ENCODE results near the gene ERCC6L2.

ERCC6L2 gene

DNA sequence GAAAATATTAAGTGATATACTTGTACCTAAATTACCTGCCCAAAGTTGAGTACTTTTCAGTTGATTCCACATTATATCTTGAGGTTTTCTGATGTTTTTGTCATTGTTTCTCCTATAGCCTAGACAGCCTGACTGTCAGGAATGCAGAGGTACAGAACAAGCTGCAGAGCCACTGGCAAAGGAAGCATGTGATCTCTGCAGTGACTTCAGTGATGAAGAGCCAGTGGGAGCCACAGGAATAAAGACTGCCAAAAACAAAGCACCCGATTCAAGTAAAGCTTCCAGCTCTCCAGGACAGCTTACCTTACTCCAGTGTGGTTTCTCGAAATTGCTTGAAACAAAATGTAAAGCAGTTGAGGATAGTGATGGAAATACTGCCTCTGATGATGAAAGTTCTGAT, 96.3 kb downstream of the ERCC6L2 start:
- H3K27ac ChIP-seq, result no peak overlapping the region

DNA sequence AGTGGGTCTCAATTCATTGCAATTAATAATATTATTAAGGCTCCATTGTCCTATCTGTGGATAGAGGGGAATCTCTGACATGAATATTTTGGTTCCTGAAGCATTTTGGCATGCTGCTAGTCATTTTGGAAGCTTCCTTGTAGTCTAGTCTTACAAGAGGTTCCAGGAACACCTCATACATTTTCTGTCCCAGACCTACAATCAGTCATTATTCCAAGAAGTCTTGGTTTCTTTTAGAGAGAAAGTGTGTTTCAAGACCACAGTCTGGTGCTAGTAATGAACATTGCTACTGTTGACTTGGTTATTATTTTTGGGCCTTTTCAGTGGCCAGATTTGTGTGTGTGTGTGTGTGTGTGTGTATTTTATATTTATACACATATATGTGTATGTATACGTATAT, 98.9 kb downstream of the ERCC6L2 start:
- Histone ChIP-seq H3K9ac (no peak overlapping the region), H3K27ac (no peak overlapping the region), H3K36me3 (ENCODE audit: control insufficient read depth, insufficient read depth, low read length) (no peaks in the 10 kb centered on the region), H3K4me3 (ENCODE audit: low read depth, low read length) (no peak overlapping the region), H3K4me1 (no peaks in the 10 kb centered on the region), H3K79me2 (no peaks in the 10 kb centered on the region), H3K9me3 (ENCODE audit: control insufficient read depth, low read length) (no peaks in the 10 kb centered on the region), H3K27me3 (ENCODE audit: control insufficient read depth, insufficient read depth, low read length) (no peaks in the 10 kb centered on the region), H2AFZ (no peak overlapping the region), H3K4me2 (ENCODE audit: low read length) (no peak overlapping the region)
- TF ChIP-seq, protein P1, sequence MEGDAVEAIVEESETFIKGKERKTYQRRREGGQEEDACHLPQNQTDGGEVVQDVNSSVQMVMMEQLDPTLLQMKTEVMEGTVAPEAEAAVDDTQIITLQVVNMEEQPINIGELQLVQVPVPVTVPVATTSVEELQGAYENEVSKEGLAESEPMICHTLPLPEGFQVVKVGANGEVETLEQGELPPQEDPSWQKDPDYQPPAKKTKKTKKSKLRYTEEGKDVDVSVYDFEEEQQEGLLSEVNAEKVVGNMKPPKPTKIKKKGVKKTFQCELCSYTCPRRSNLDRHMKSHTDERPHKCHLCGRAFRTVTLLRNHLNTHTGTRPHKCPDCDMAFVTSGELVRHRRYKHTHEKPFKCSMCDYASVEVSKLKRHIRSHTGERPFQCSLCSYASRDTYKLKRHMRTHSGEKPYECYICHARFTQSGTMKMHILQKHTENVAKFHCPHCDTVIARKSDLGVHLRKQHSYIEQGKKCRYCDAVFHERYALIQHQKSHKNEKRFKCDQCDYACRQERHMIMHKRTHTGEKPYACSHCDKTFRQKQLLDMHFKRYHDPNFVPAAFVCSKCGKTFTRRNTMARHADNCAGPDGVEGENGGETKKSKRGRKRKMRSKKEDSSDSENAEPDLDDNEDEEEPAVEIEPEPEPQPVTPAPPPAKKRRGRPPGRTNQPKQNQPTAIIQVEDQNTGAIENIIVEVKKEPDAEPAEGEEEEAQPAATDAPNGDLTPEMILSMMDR (IDR thresholded peaks at IDR 0.05), result no peak

More for the DNA sequence above, 96.3 kb downstream of the ERCC6L2 start:
- no peak overlapping the region for H3K4me2 ChIP-seq (ENCODE audit: low read length)
- no peak overlapping the region for H2AFZ ChIP-seq
- H3K36me3 ChIP-seq (ENCODE audit: control insufficient read depth, insufficient read depth, low read length), result no peaks in the 10 kb centered on the region
- H3K27me3 ChIP-seq (ENCODE audit: control insufficient read depth, insufficient read depth, low read length), result no peaks in the 10 kb centered on the region
- H3K79me2 ChIP-seq, result no peaks in the 10 kb centered on the region
- H3K9ac ChIP-seq, result no peak overlapping the region
- TF ChIP-seq, protein P1 (IDR thresholded peaks at IDR 0.05), result no peak
- H3K9me3 ChIP-seq (ENCODE audit: control insufficient read depth, low read length), result no peaks in the 10 kb centered on the region
- no peaks in the 10 kb centered on the region for H3K4me1 ChIP-seq
- H3K4me3 ChIP-seq (ENCODE audit: low read depth, low read length), result no peak overlapping the region

DNA sequence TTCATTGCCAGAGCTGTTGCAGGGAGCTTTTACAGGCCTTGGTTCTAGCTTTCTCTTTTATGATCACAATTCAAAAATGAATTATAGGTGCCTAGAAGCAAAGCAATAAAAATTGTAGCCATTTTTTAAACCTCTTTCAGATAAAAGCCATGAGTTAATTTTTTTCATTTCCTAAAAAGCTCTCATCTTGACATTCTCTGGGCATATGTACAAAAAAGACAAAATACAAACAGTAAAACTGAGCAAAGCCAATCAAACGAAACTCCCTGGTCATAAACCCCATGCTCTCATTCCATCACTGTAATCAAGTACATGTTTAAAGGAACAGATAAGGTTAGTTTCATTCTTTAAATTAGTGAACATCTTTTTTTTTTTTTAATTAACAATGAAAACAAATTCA, 101.9 kb downstream of the ERCC6L2 start:
- no peaks in the 10 kb centered on the region for H3K27me3 ChIP-seq (ENCODE audit: control insufficient read depth, insufficient read depth, low read length)
- no peaks in the 10 kb centered on the region for H3K9me3 ChIP-seq (ENCODE audit: control insufficient read depth, low read length)
- H3K27ac ChIP-seq, result no peak overlapping the region
- no peak overlapping the region for H3K4me3 ChIP-seq (ENCODE audit: low read depth, low read length)
- no peak overlapping the region for H3K4me2 ChIP-seq (ENCODE audit: low read length)
- no peak overlapping the region for H3K9ac ChIP-seq
- no peaks in the 10 kb centered on the region for H3K79me2 ChIP-seq
- TF ChIP-seq, protein P1 (IDR thresholded peaks at IDR 0.05), result no peak
- no peaks in the 10 kb centered on the region for H3K36me3 ChIP-seq (ENCODE audit: control insufficient read depth, insufficient read depth, low read length)
- no peak overlapping the region for H2AFZ ChIP-seq
- no peaks in the 10 kb centered on the region for H3K4me1 ChIP-seq

DNA sequence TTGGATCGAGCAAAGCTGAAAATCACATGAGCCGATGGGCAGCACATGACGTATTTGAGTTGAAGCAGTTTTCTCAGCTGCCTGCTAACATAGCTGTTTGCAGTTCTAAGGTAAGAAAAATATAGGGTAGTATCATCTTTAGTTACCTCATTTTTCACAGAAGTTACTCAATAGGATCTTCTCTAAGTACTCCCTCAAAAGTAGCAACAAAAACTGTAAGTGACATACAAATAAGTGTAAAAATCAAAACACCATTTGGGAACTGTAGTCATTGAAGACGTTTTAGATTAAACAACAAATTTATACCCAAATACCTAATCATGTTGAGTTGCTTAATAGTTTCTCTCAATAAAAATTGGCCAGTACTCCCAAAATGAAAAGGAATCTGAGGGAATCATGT, 102.6 kb downstream of the ERCC6L2 start:
- Histone ChIP-seq H3K4me3 (ENCODE audit: low read depth, low read length) (no peak overlapping the region), H2AFZ (no peak overlapping the region), H3K36me3 (ENCODE audit: control insufficient read depth, insufficient read depth, low read length) (no peaks in the 10 kb centered on the region), H3K9me3 (ENCODE audit: control insufficient read depth, low read length) (no peaks in the 10 kb centered on the region), H3K4me1 (no peaks in the 10 kb centered on the region), H3K4me2 (ENCODE audit: low read length) (no peak overlapping the region), H3K79me2 (no peaks in the 10 kb centered on the region), H3K9ac (no peak overlapping the region), H3K27me3 (ENCODE audit: control insufficient read depth, insufficient read depth, low read length) (no peaks in the 10 kb centered on the region), H3K27ac (no peak overlapping the region)
- TF ChIP-seq, protein P1 (IDR thresholded peaks at IDR 0.05), result no peak

DNA sequence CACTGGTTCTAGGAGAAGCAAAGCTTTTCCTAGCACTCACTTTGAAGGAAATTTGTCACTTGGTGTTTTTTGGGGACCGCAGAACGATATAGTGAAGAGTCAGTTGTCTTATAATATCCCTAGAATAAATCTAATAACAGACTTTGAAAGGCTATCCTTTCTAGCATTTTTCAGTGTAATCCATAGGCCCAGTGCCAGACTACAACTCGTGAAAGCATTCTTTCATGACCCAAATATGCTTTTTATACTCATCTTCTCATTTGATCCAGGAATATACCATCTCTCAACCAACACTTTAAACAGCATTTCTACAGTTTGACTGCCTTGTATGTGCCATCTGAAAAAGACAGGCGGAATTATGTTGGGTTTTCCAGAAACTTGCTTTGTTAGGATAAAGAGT, 104.0 kb downstream of the ERCC6L2 start:
- H3K27ac ChIP-seq, result no peak overlapping the region
- TF ChIP-seq, protein P1 (IDR thresholded peaks at IDR 0.05), result no peak
- no peak overlapping the region for H2AFZ ChIP-seq
- H3K4me3 ChIP-seq (ENCODE audit: low read depth, low read length), result no peak overlapping the region
- no peaks in the 10 kb centered on the region for H3K9me3 ChIP-seq (ENCODE audit: control insufficient read depth, low read length)
- H3K27me3 ChIP-seq (ENCODE audit: control insufficient read depth, insufficient read depth, low read length), result no peaks in the 10 kb centered on the region
- no peaks in the 10 kb centered on the region for H3K4me1 ChIP-seq
- H3K36me3 ChIP-seq (ENCODE audit: control insufficient read depth, insufficient read depth, low read length), result no peaks in the 10 kb centered on the region
- no peak overlapping the region for H3K4me2 ChIP-seq (ENCODE audit: low read length)
- H3K79me2 ChIP-seq, result no peaks in the 10 kb centered on the region
- no peak overlapping the region for H3K9ac ChIP-seq
